OCI-LY1 (cell line): ENCODE data around the gene NXN.
"Not testable (repeated sequence)": the region's sequence is repeated elsewhere in the genome, so short reads cannot be mapped to it uniquely, and the experiment has no call there.

Experiments used
- H2AFZ ChIP-seq: fragments of 200-600 bp; sonication (generic), shearing (Covaris generic); 2 replicates; pipeline ENCODE4 v1.6.0; 2014; ENCODE audit warnings: antibody characterized with exemption, mild to moderate bottlenecking, low read length
- H3F3A ChIP-seq: fragments of 200-600 bp; sonication (generic), shearing (Covaris generic); 2 replicates; pipeline ENCODE4 v1.6.0; 2014; ENCODE audit warnings: mild to moderate bottlenecking, antibody characterized with exemption, low read length, moderate library complexity; ENCODE audit not compliant: insufficient read depth
- H3K27ac ChIP-seq: fragments of 200-600 bp; sonication (generic); 2 replicates; pipeline ENCODE4 v1.5.1; 2014; ENCODE audit warnings: low read length, mixed run types, mild to moderate bottlenecking, low read depth; ENCODE audit not compliant: poor library complexity, severe bottlenecking
- H3K27me3 ChIP-seq: fragments of 200-600 bp; sonication (generic); 2 replicates; pipeline ENCODE4 v1.6.0; 2014; ENCODE audit warnings: antibody characterized with exemption, mild to moderate bottlenecking, low read length, moderate library complexity; ENCODE audit not compliant: insufficient read depth
- H3K36me3 ChIP-seq: fragments of 200-600 bp; sonication (generic); 2 replicates; pipeline ENCODE4 v1.6.1; 2014; ENCODE audit warnings: mild to moderate bottlenecking, antibody characterized with exemption, low read length, moderate library complexity, mixed read lengths; ENCODE audit not compliant: insufficient read depth
- H3K4me1 ChIP-seq: fragments of 200-600 bp; sonication (generic); 2 replicates; pipeline ENCODE4 v1.5.1; 2014; ENCODE audit warnings: mild to moderate bottlenecking, low read length, moderate library complexity; ENCODE audit not compliant: insufficient read depth, severe bottlenecking
- H3K4me2 ChIP-seq: fragments of 200-600 bp; sonication (generic), shearing (Covaris generic); 2 replicates; pipeline ENCODE4 v1.6.1; 2014; ENCODE audit warnings: low read length
- H3K4me3 ChIP-seq: fragments of 200-600 bp; sonication (generic); 2 replicates; pipeline ENCODE4 v1.5.1; 2014; ENCODE audit warnings: low read length, low read depth, mild to moderate bottlenecking, mixed read lengths; ENCODE audit not compliant: poor library complexity, severe bottlenecking
- H3K79me2 ChIP-seq: fragments of 200-600 bp; shearing (Covaris generic); 2 replicates; pipeline ENCODE4 v1.6.1; 2016; ENCODE audit warnings: mixed run types, low read length, mixed read lengths; ENCODE audit not compliant: insufficient read depth
- H3K9ac ChIP-seq: fragments of 200-600 bp; sonication (generic), shearing (Covaris generic); 2 replicates; pipeline ENCODE4 v1.6.1; 2014; ENCODE audit warnings: mild to moderate bottlenecking, low read length, mixed read lengths
- H3K9me2 ChIP-seq: fragments of 200-600 bp; sonication (generic), shearing (Covaris generic); 2 replicates; pipeline ENCODE4 v1.6.1; 2014; ENCODE audit warnings: low read depth, mild to moderate bottlenecking, low read length, mixed read lengths
- H3K9me3 ChIP-seq: fragments of 200-600 bp; shearing (Covaris generic); 2 replicates; pipeline ENCODE4 v1.6.1; 2014; ENCODE audit warnings: low read length, mixed read lengths
- H4K20me1 ChIP-seq: fragments of 200-600 bp; sonication (generic), shearing (Covaris generic); 2 replicates; pipeline ENCODE4 v1.6.0; 2016; ENCODE audit warnings: mild to moderate bottlenecking, low read length; ENCODE audit not compliant: insufficient read depth
- CTCF ChIP-seq: fragments of 200-600 bp; sonication (generic), shearing (Covaris generic); IDR thresholded peaks from 2 replicates; pipeline ENCODE4 v1.5.1; 2017; ENCODE audit warnings: mild to moderate bottlenecking, antibody characterized with exemption, low read length, moderate library complexity, mixed read lengths
- EZH2 ChIP-seq: fragments of 200-600 bp; sonication (generic), shearing (Covaris generic); IDR thresholded peaks from 2 replicates; pipeline ENCODE4 v1.8.0; 2017; ENCODE audit warnings: borderline replicate concordance, mixed run types, mild to moderate bottlenecking, antibody characterized with exemption, low read length, moderate library complexity, mixed read lengths

The NXN gene

GRCh38 chr17:867896-868489, 111.6 kb downstream of the NXN start:
- Histone ChIP-seq H3F3A (no peaks in the 10 kb centered on the region), H3K9me2 (no peaks in the 10 kb centered on the region), H4K20me1 (no peaks in the 10 kb centered on the region), H3K36me3 (no peaks in the 10 kb centered on the region; the same call in 1 of the 2 replicates), H3K9me3 (no peaks in the 10 kb centered on the region), H3K4me2 (no peak overlapping the region), H3K9ac (no peak overlapping the region), H3K4me3 (no peak overlapping the region), H3K27ac (no peak overlapping the region), H2AFZ (no peak overlapping the region), H3K4me1 (peaks cover 18% of the 10 kb centered on the region), H3K27me3 (peaks cover 5% of the 10 kb centered on the region; the same call in 1 of the 2 replicates), H3K79me2 (no peaks in the 10 kb centered on the region)
- no peak for TF ChIP-seq CTCF
- TF ChIP-seq EZH2, result no peak

- peaks cover 20% of the 10 kb centered on the region for H3K4me1 ChIP-seq
- not testable (repeated sequence) for H3F3A ChIP-seq, H3K36me3 ChIP-seq, H3K4me3 ChIP-seq, H4K20me1 ChIP-seq, H3K9me2 ChIP-seq, H3K27me3 ChIP-seq, H3K9me3 ChIP-seq, H3K4me2 ChIP-seq, H3K9ac ChIP-seq, H2AFZ ChIP-seq, H3K27ac ChIP-seq, H3K79me2 ChIP-seq
Observed at GRCh38 chr17:867238-867637, 112.3 kb downstream of the NXN start.

GRCh38 chr17:866568-867103, 112.9 kb downstream of the NXN start:
- Histone ChIP-seq H4K20me1 (no peaks in the 10 kb centered on the region), H3K9me3 (no peaks in the 10 kb centered on the region), H2AFZ (no peak overlapping the region), H3K27ac (no peak overlapping the region), H3K36me3 (no peaks in the 10 kb centered on the region), H3F3A (no peaks in the 10 kb centered on the region), H3K4me2 (no peak overlapping the region), H3K27me3 (peaks cover 5% of the 10 kb centered on the region; the same call in 1 of the 2 replicates), H3K9me2 (no peaks in the 10 kb centered on the region), H3K9ac (no peak overlapping the region), H3K4me1 (peaks cover 20% of the 10 kb centered on the region), H3K4me3 (no peak overlapping the region), H3K79me2 (no peaks in the 10 kb centered on the region)
- no peak for TF ChIP-seq CTCF
- TF ChIP-seq EZH2, result no peak

GRCh38 chr17:864315-864714, 115.3 kb downstream of the NXN start:
- no peaks in the 10 kb centered on the region for H4K20me1 ChIP-seq
- H3K4me2 ChIP-seq, result peak overlapping the region; percentile 94
- no peaks in the 10 kb centered on the region for H3K9me2 ChIP-seq
- H3K9me3 ChIP-seq, result no peaks in the 10 kb centered on the region
- H3K4me3 ChIP-seq, result peak overlapping the region; percentile 89
- H2AFZ ChIP-seq, result peak overlapping the region; percentile 91; the same call in 1 of the 2 replicates
- peak overlapping the region; percentile 80; the same call in 1 of the 2 replicates for H3K9ac ChIP-seq
- H3K27me3 ChIP-seq, result peaks cover 5% of the 10 kb centered on the region; the same call in 1 of the 2 replicates
- no peaks in the 10 kb centered on the region for H3F3A ChIP-seq
- no peak overlapping the region for H3K27ac ChIP-seq
- no peaks in the 10 kb centered on the region for H3K79me2 ChIP-seq
- no peak for TF ChIP-seq EZH2
- TF ChIP-seq CTCF, result no peak
- H3K4me1 ChIP-seq, result peaks cover 20% of the 10 kb centered on the region
- H3K36me3 ChIP-seq, result no peaks in the 10 kb centered on the region
